Activated CD4-positive, CD25-positive, alpha-beta regulatory T cell (primary cell): ENCODE results near the gene PRKRA.
A peak's percentile ranks its signal among the peaks of the same experiment; 100 is the strongest.
"Not testable (repeated sequence)": the region's sequence is repeated elsewhere in the genome, so short reads cannot be mapped to it uniquely, and the experiment has no call there.

Experiments used
- DNase-seq, 4 experiments: peaks; one replicate each; lab custom pipeline; 2025; lab: John Stamatoyannopoulos, UW

PRKRA gene

GRCh38 chr2:178413472-178414265 lies 37.3 kb downstream of the PRKRA start:
- DNase-seq = peak; percentile 36 to 70 (median 48)

DNA sequence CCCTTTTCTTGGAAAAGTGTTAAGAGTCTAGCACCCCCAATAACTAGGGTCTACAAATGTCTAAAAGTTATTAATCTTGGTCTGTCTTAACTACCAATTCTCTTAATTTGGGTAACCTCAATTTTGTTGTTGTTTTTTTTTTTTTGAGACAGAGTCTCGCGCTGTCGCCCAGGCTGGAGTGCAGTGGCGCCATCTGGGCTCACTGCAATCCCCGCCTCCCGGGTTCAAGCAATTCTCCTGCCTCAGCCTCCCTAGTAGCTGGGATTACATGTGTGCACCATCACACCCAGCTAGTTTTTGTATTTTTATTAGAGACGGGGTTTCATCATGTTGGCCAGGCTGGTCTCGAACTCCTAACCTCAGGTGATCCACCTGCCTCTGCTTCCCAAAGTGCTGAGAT lies 38.5 kb downstream of the PRKRA start:
- DNase-seq = not testable (repeated sequence)

DNA sequence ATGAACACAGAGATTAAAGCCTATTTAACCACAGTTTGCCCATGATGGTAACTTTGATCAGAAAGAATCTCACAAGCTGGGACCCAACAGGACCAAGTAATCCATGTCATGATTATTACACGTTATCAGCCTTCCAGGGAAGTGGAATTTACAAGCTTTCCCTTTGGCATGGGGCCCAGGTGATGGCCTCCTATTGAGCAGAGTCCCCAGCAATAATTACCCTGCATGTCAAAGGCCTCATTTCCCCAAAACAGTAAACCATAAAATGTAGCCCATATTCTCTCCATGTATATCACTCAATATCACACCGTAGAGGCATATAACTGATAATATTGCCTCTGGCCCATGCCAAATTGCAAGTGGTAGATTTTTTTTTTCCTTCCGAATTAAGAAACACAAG lies 38.9 kb downstream of the PRKRA start:
- DNase-seq = no peak

GRCh38 chr2:178409261-178409660 lies 41.7 kb downstream of the PRKRA start:
- DNase-seq = no peak

DNA sequence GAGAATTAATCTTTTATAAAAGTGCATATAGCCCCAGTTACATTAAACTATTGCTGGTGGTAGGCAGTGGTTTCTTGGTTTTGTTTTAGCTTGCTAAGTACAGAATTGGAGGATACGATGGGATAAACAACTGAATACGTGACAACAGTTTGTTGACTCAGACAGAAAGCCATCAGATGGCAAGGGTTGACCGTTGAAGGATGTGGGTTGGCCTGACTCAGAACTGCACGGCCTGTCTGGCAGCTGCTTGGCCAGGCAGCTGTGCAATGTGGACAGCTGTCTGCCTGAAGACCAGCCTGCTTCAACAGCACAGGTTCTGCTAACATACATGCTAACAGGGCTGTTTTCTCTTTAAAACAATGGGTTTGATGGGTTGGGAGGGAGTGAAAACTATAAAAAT lies 46.6 kb downstream of the PRKRA start:
- DNase-seq = no peak

GRCh38 chr2:178403671-178404306 lies 47.2 kb downstream of the PRKRA start:
- DNase-seq = no peak

- no peak for DNase-seq
These were observed 49.0 kb downstream of the PRKRA start for GRCh38 chr2:178401994-178402437.

GRCh38 chr2:178397002-178397605 lies 53.9 kb downstream of the PRKRA start:
- no peak for DNase-seq

GRCh38 chr2:178395941-178396570 lies 54.9 kb downstream of the PRKRA start:
- DNase-seq = no peak

DNA sequence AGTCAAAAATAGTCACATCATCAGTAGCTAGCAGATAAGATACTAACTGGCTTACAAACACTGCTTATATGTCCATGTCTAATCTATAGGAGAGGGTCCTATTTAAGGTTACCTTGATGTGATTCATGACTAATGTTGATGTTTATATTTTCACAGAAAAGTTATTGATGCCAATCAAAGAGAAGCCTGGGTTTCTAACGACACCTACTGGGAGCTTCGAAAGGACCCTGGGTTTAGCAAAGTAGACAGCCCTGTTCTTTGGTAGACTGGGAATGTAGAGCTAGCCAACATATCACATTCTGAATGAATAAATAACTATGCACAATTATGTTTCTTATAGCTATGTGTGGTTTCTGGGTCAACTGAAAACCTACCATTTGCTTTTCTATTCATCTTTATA lies 55.7 kb downstream of the PRKRA start:
- no peak for DNase-seq

- DNase-seq = no peak
These were observed 56.1 kb downstream of the PRKRA start for GRCh38 chr2:178394859-178395258.

- no peak for DNase-seq
These were observed 58.8 kb downstream of the PRKRA start for GRCh38 chr2:178392215-178392614.

- no peak for DNase-seq
These were observed 59.3 kb downstream of the PRKRA start for GRCh38 chr2:178391701-178392100.

GRCh38 chr2:178388287-178388686 lies 62.7 kb downstream of the PRKRA start:
- DNase-seq = no peak

DNA sequence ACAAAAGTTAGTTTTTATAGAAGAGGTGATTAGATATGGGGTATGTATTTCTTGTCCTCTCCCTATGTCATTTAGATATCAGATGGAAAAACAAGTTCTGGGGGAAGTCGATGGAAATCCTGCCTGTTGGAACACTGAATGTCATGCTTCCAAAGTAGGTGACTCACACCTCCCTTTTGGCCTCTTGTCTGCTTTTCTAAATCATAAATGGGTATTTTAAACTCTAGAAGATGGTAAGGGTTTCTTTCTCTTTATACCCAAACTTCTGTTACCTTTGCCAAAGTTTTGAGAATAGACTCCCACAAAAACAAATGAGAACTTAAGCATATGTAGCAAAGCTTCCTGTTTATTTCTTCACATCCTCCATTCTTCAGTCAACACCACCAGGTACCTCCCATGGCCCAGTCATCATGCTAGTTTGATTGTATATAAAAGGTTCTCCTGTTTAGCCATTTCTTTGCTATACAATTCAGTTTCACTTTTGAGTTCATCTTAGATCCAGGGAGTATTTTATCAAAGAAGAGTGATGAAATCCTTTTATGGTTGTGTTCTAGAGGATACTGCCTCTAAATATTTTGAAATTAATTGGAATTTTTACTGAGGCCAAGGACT lies 63.9 kb downstream of the PRKRA start:
- DNase-seq = no peak

GRCh38 chr2:178385595-178386148 lies 65.3 kb downstream of the PRKRA start:
- DNase-seq = no peak

- DNase-seq = no peak
These were observed 67.3 kb downstream of the PRKRA start for GRCh38 chr2:178383718-178384117.
